Testis (tissue), 3 donors: Measurements from ENCODE around the gene HEPACAM2. TPM values are rescaled to one million over a fixed set of nuclear protein-coding genes. Genes with fewer than 3 reads are reported as not detected.

Source experiments
- DNase-seq: peaks from one replicate; pipeline ENCODE4 v3.0.0-alpha.2; 2019
- H3K27ac ChIP-seq, 2 donors: fragments of 200-600 bp; sonication (generic); one replicate each; pipeline ENCODE4 v1.5.1; 2019
- H3K27me3 ChIP-seq: fragments of 200-600 bp; sonication (generic); one replicate; pipeline ENCODE4 v1.5.1; 2019
- H3K36me3 ChIP-seq: fragments of 200-600 bp; sonication (generic); one replicate; pipeline ENCODE4 v1.5.1; 2017; ENCODE audit warnings: low read depth; ENCODE audit errors: missing control alignments
- H3K4me1 ChIP-seq: fragments of 200-600 bp; sonication (generic); one replicate; pipeline ENCODE4 v1.5.1; 2019
- H3K4me3 ChIP-seq, 2 donors: fragments of 200-600 bp; sonication (generic); one replicate each; pipeline ENCODE4 v1.5.1; 2017 to 2019
- H3K9me3 ChIP-seq: fragments of 200-600 bp; sonication (generic); one replicate; pipeline ENCODE4 v1.5.1; 2017
- POLR2A ChIP-seq: fragments of 450-650 bp; IDR thresholded peaks from one replicate; pipeline ENCODE4 v1.6.1; 2017; ENCODE audit warnings: antibody characterized with exemption, mild to moderate bottlenecking, moderate library complexity
- WGBS, 2 donors: methylation state at CpG; one replicate each; pipeline ENCODE4 v1.1.5; 2018; 5-methylcytosine and 5-hydroxymethylcytosine counted together
- intact Hi-C: fragments of 100-400 bp; cut with DNase I; formaldehyde crosslinking; loops from one replicate; pipeline ENCODE4 v1.15.1; 2023; ENCODE audit warnings: low total_unique reads
- polyA plus RNA-seq: library from polyadenylated mRNA; stranded (reverse); fragments of 350-450 nt; fragmentation: Illumina TruSeq; extraction: RNeasy Lipid Tissue Mini Kit (QIAGEN cat#74804); gene quantifications from one replicate; pipeline ENCODE4 v1.2.3, GENCODE V29; 2014; ENCODE audit warnings: low read depth, low replicate concordance; ENCODE audit not compliant: insufficient read depth
- total RNA-seq, 2 donors: library from RNA; depleted of rRNA; stranded (reverse); fragments of >200 nt; gene quantifications; one replicate each; pipeline ENCODE4 v1.2.3, GENCODE V29; 2016
- TF ChIP-seq, protein P1 (sequence below), 3 experiments: fragments of 450-650 bp in 2 of 3; fragments of 200-600 bp in 1 of 3; sonication (generic) in 1 of 3; IDR thresholded peaks; one replicate each; pipeline ENCODE4 v1.5.1; 2016 to 2019; ENCODE audit warnings: antibody characterized with exemption in 3 of 3, mild to moderate bottlenecking in 2 of 3, moderate library complexity in 1 of 3

The HEPACAM2 gene
- total and polyA plus RNA-seq, 3 donors from 2014 or later: 2.4 to 4.6 (median 2.7) TPM

- Histone ChIP-seq H3K27me3 (no peaks in the 10 kb centered on the region), H3K4me3 (no peak overlapping the region), H3K27ac (no peak overlapping the region), H3K4me1 (no peaks in the 10 kb centered on the region), H3K36me3 (no peaks in the 10 kb centered on the region), H3K9me3 (no peaks in the 10 kb centered on the region)
- WGBS, 2 donors: 49 to 76% methylated on average over 3 of the region's 3 CpGs
- no peak for TF ChIP-seq POLR2A
- TF ChIP-seq, protein P1, sequence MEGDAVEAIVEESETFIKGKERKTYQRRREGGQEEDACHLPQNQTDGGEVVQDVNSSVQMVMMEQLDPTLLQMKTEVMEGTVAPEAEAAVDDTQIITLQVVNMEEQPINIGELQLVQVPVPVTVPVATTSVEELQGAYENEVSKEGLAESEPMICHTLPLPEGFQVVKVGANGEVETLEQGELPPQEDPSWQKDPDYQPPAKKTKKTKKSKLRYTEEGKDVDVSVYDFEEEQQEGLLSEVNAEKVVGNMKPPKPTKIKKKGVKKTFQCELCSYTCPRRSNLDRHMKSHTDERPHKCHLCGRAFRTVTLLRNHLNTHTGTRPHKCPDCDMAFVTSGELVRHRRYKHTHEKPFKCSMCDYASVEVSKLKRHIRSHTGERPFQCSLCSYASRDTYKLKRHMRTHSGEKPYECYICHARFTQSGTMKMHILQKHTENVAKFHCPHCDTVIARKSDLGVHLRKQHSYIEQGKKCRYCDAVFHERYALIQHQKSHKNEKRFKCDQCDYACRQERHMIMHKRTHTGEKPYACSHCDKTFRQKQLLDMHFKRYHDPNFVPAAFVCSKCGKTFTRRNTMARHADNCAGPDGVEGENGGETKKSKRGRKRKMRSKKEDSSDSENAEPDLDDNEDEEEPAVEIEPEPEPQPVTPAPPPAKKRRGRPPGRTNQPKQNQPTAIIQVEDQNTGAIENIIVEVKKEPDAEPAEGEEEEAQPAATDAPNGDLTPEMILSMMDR (IDR thresholded peaks at IDR 0.05): no peak
- intact Hi-C loops: no loop called here
- DNase-seq: no peak
Measured at GRCh38 chr7:93159490-93159889, 66.8 kb downstream of the HEPACAM2 start.

GRCh38 chr7:93156884-93157283 lies 69.4 kb downstream of the HEPACAM2 start:
- H3K4me1 ChIP-seq: no peaks in the 10 kb centered on the region
- no peak for DNase-seq
- no peaks in the 10 kb centered on the region for H3K9me3 ChIP-seq
- WGBS, 2 donors: 56 to 71% methylated on average over 1 of the region's 1 CpG
- H3K27ac ChIP-seq: no peak overlapping the region
- no peaks in the 10 kb centered on the region for H3K27me3 ChIP-seq
- intact Hi-C loops: no loop called here
- H3K4me3 ChIP-seq: no peak overlapping the region
- TF ChIP-seq POLR2A: no peak
- TF ChIP-seq, protein P1 (IDR thresholded peaks at IDR 0.05): no peak
- H3K36me3 ChIP-seq: no peaks in the 10 kb centered on the region

DNA sequence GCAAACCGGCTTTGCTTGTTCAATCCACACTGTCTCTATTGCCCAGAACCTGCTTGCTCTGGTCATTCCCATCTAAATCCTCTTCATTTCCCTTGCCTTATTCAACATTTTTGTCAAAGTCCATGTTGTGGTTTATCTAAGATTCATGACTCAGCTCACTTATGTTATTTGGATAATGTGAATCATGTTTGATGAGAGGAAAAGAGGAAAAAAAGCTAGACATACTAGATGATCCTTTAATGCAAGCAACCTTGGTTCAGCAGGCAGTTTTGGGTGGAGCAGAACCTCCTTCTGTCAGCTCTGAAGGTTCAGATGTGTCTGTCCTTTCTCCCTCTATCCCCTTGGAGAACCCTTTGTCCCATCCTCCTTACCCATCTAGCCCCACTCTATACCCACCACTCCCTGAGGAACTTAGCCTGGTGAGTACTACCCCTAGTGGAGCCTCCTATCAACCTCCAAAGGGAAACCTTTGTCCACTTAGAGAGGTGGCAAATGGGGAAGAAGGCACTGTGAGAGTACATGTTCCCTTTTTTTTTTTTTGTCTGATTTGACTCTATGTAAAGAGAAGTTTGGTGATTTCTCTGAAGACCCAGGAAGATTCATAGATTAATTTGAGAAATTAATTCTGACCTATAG lies 76.0 kb downstream of the HEPACAM2 start:
- Histone ChIP-seq H3K36me3 (no peaks in the 10 kb centered on the region), H3K4me3 (no peak overlapping the region), H3K27me3 (no peaks in the 10 kb centered on the region), H3K27ac (no peak overlapping the region), H3K9me3 (no peaks in the 10 kb centered on the region), H3K4me1 (peaks cover 4% of the 10 kb centered on the region)
- WGBS, 2 donors: 87 to 88% methylated on average over 1 of the region's 1 CpG
- no peak for DNase-seq
- intact Hi-C loops: no loop called here
- no peak for TF ChIP-seq POLR2A
- TF ChIP-seq, protein P1 (IDR thresholded peaks at IDR 0.05): no peak

DNA sequence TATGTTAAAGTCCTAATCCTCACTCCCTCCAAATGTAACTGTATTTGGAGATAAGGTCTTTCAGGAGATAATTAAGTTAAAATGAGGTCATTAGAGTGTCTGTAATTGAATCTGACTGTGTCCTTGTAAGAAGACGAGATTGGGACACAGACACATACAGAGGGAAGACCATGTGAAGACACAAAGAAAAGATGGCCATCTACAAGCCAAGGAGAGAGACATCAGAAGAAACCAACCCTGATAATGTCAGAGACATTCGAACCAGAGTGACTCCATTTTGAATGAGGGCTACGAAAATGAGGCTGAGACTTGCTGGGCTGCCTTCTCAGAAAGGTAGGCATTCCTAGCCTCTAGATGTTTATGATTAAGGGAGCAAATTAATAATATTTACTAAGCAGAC lies 77.5 kb downstream of the HEPACAM2 start:
- Histone ChIP-seq H3K36me3 (no peaks in the 10 kb centered on the region), H3K4me3 (no peak overlapping the region), H3K9me3 (no peaks in the 10 kb centered on the region), H3K27me3 (no peaks in the 10 kb centered on the region), H3K4me1 (peaks cover 4% of the 10 kb centered on the region), H3K27ac (peak overlapping the region; percentile 42 to 52)
- intact Hi-C loops: no loop called here
- no peak for DNase-seq
- 65 to 71% methylated on average over 3 of the region's 3 CpGs for WGBS, 2 donors
- no peak for TF ChIP-seq POLR2A
- TF ChIP-seq, protein P1 (IDR thresholded peaks at IDR 0.05): no peak

GRCh38 chr7:93148144-93148543 lies 78.1 kb downstream of the HEPACAM2 start, which contains the start of gene SAMD9L:
Gene SAMD9L, minus strand, starts transcription at chr7:93148385. Its CDS starts 12,414 bp downstream, at chr7:93135971.
- Histone ChIP-seq H3K36me3 (no peaks in the 10 kb centered on the region), H3K27ac (peak within 1 kb of the TSS; percentile 42 to 52), H3K9me3 (no peaks in the 10 kb centered on the region), H3K27me3 (no peaks in the 10 kb centered on the region), H3K4me3 (peak within 1 kb of the TSS; percentile 29 to 32), H3K4me1 (peaks cover 4% of the 10 kb centered on the region)
- DNase-seq: no peak
- intact Hi-C loops: no loop called here
- 34 to 50% methylated on average over 2 of the region's 2 CpGs for WGBS, 2 donors
- TF ChIP-seq POLR2A: no peak
- TF ChIP-seq, protein P1 (IDR thresholded peaks at IDR 0.05): no peak
